GM12891 (cell line): ENCODE measurements around the gene ASTN2.

Experiments
- POLR2A ChIP-seq: IDR thresholded peaks from 2 replicates; pipeline ENCODE4 v1.6.1; 2011; ENCODE audit warnings: low read depth, low read length, control low read depth
- POLR2AphosphoS5 ChIP-seq: IDR thresholded peaks from 2 replicates; pipeline ENCODE4 v1.6.1; 2011; ENCODE audit warnings: low read depth, low read length, control low read depth
- POU2F2 ChIP-seq: IDR thresholded peaks from 2 replicates; pipeline ENCODE4 v1.6.1; 2011; ENCODE audit warnings: low read depth, mild to moderate bottlenecking, control low read depth, low read length, moderate library complexity
- TAF1 ChIP-seq: IDR thresholded peaks from 2 replicates; pipeline ENCODE4 v1.6.1; 2011; ENCODE audit warnings: low read depth, low read length, control low read depth

- TF ChIP-seq TAF1, result no peak
- no peak for TF ChIP-seq POLR2A
- TF ChIP-seq POU2F2, result no peak
- no peak for TF ChIP-seq POLR2AphosphoS5
Measured at GRCh38 chr9:116704470-116704869, 710.4 kb downstream of the ASTN2 start.
